ENCODE measurements around the gene NUDT1. TPM values are rescaled to one million over a fixed set of nuclear protein-coding genes. Genes with fewer than 3 reads are reported as not detected.

The NUDT1 gene
- total RNA-seq, 1 donor from 2014 or later = 5.5 TPM

GRCh38 chr7:2299131-2299829, 57.3 kb downstream of the NUDT1 start:
- DNase-seq (ENCODE audit: low read depth) = no peak

GRCh38 chr7:2299870-2300512, 58.0 kb downstream of the NUDT1 start:
- DNase-seq (ENCODE audit: low read depth) = no peak

Other genes with a start within 250 kb of the NUDT1 start
- 33.5 and 64.4 TPM in 2 replicates for gene MAD1L1, start 9.3 kb upstream of the NUDT1 start, total RNA-seq
- 17.9 and 25.9 TPM in 2 replicates for gene MRM2, start within 50 bp of the NUDT1 start, total RNA-seq
- 6.4 and 7.3 TPM in 2 replicates for gene SNX8, start 72.2 kb downstream of the NUDT1 start, total RNA-seq
- gene EIF3B, start 112.6 kb downstream of the NUDT1 start, total RNA-seq = 239 and 257 TPM in 2 replicates
- gene CHST12, start 161.4 kb downstream of the NUDT1 start, total RNA-seq = 2.1 and 15.1 TPM in 2 replicates
- gene GRIFIN, start 234.2 kb downstream of the NUDT1 start, total RNA-seq = not detected in 2 replicates

All from renal cortical epithelial cell (primary cell).